Gastroesophageal sphincter (tissue), 4 donors: ENCODE results near the gene CSMD2. TPM values are rescaled to one million over a fixed set of nuclear protein-coding genes. Genes with fewer than 3 reads are reported as not detected.

Source experiments
- ATAC-seq: fragments of 150-250 bp; one replicate; pipeline ENCODE4 v1.9.1; 2016; ENCODE audit warnings: mild to moderate bottlenecking, moderate library complexity
- H3K27ac ChIP-seq, 4 donors: fragments of 200-600 bp; sonication (generic) in 3 of 4; 1 replicate in 3 of 4; 2 replicates in 1 of 4; pipeline ENCODE4 v1.5.1; 2016 to 2019
- H3K27me3 ChIP-seq: fragments of 200-600 bp; sonication (generic); one replicate; pipeline ENCODE4 v1.5.1; 2019
- H3K36me3 ChIP-seq, 2 donors: fragments of 200-600 bp; sonication (generic); one replicate each; pipeline ENCODE4 v1.5.1; 2019; ENCODE audit warnings: control low read depth in 1 of 2
- H3K4me1 ChIP-seq, 3 donors: fragments of 200-600 bp; sonication (generic); 1 replicate in 2 of 3; 2 replicates in 1 of 3; pipeline ENCODE4 v1.5.1; 2016 to 2019; ENCODE audit warnings: control low read depth in 2 of 3
- H3K4me3 ChIP-seq, 2 donors: fragments of 200-600 bp; sonication (generic); one replicate each; pipeline ENCODE4 v1.5.1; 2019; ENCODE audit warnings: mild to moderate bottlenecking in 1 of 2, moderate library complexity in 1 of 2
- H3K9me3 ChIP-seq, 3 donors: fragments of 200-600 bp; sonication (generic); one replicate each; pipeline ENCODE4 v1.5.1; 2017 to 2019; ENCODE audit warnings: control low read depth in 2 of 3
- EP300 ChIP-seq: sonication (generic); formaldehyde crosslinking; IDR thresholded peaks from one replicate; pipeline ENCODE4 v1.6.1; 2017; ENCODE audit warnings: antibody characterized with exemption, mild to moderate bottlenecking
- POLR2A ChIP-seq, 2 donors: fragments of 450-650 bp; IDR thresholded peaks; one replicate each; pipeline ENCODE4 v1.6.1; 2017; ENCODE audit warnings: antibody characterized with exemption in 2 of 2, mild to moderate bottlenecking in 2 of 2, moderate library complexity in 1 of 2
- POLR2AphosphoS5 ChIP-seq: sonication (generic); formaldehyde crosslinking; IDR thresholded peaks from one replicate; pipeline ENCODE4 v1.6.1; 2017; ENCODE audit warnings: antibody characterized with exemption
- WGBS, 2 donors: methylation state at CpG; one replicate each; pipeline ENCODE4 v1.1.5; 2018; ENCODE audit warnings: low coverage in 1 of 2; 5-methylcytosine and 5-hydroxymethylcytosine counted together
- total RNA-seq, 4 donors: library from RNA; depleted of rRNA; stranded (reverse); fragments of >200 nt; gene quantifications; one replicate each; pipeline ENCODE4 v1.1.0, GENCODE V29; 2016
- TF ChIP-seq, protein P1 (sequence below), 4 experiments: fragments of 200-600 bp in 2 of 4; fragments of 450-650 bp in 2 of 4; sonication (generic) in 1 of 4; IDR thresholded peaks; one replicate each; pipeline ENCODE4 v1.5.1; 2017 to 2019; ENCODE audit warnings: antibody characterized with exemption in 4 of 4, mild to moderate bottlenecking in 2 of 4, moderate library complexity in 2 of 4

Gene CSMD2
- total RNA-seq, 4 donors from 2014 or later, result 0.22 to 2.5 (median 0.37) TPM

DNA sequence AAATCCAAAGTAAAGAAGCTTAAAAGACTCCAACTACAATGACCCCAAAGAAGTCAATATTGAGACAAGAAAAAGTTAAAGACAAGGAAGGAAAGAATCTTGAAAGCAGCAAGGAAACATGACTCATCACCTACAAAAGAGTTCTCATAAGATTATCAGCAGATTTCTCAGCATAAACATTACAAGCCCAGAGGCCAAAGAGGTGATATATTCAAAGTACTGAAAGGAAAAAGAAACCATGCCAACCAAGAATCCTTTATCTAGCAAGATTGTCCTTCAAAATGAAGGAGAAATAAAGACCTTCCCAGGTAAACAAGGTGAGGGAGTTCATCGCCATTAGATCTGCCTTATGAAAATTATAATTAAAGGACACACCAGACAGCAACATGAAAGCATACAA, 49.8 kb downstream of the CSMD2 start:
- TF ChIP-seq EP300 (no peak), POLR2A (IDR thresholded peaks at IDR 0.05) (no peak), POLR2AphosphoS5 (no peak)
- TF ChIP-seq, protein P1, sequence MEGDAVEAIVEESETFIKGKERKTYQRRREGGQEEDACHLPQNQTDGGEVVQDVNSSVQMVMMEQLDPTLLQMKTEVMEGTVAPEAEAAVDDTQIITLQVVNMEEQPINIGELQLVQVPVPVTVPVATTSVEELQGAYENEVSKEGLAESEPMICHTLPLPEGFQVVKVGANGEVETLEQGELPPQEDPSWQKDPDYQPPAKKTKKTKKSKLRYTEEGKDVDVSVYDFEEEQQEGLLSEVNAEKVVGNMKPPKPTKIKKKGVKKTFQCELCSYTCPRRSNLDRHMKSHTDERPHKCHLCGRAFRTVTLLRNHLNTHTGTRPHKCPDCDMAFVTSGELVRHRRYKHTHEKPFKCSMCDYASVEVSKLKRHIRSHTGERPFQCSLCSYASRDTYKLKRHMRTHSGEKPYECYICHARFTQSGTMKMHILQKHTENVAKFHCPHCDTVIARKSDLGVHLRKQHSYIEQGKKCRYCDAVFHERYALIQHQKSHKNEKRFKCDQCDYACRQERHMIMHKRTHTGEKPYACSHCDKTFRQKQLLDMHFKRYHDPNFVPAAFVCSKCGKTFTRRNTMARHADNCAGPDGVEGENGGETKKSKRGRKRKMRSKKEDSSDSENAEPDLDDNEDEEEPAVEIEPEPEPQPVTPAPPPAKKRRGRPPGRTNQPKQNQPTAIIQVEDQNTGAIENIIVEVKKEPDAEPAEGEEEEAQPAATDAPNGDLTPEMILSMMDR (IDR thresholded peaks at IDR 0.05), result no peak
- Histone ChIP-seq H3K36me3 (no peaks in the 10 kb centered on the region), H3K27me3 (peaks cover 15% of the 10 kb centered on the region), H3K4me1 (no peaks in the 10 kb centered on the region), H3K9me3 (peaks cover 0 to 48% (median 0%) of the 10 kb centered on the region in 3 donors), H3K27ac (no peak overlapping the region), H3K4me3 (no peak overlapping the region)
- ATAC-seq, result no peak
- 92 to 100% methylated on average over 1 of the region's 1 CpG for WGBS, 2 donors

DNA sequence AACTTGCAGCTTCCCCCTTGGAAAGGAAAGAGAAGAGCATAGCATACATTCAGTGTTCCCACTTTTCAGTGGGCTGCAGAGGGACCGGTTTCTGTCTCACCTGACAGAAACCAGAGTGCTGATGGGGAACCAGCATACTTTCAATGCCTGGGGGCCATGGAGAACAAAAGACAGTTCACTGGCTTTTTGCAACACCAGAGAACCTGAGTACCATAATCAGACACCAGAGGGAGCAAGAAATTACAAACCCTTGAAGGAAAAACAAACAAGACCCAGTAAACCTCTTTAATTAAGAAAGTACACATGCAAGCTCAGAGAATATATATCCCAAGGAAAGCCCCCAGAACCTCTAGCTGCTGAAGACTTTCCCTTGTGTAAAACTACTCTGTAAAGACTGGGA, 51.1 kb downstream of the CSMD2 start:
- no peak overlapping the region for H3K4me3 ChIP-seq
- H3K36me3 ChIP-seq, result no peaks in the 10 kb centered on the region
- H3K9me3 ChIP-seq, result peaks cover 0 to 39% (median 0%) of the 10 kb centered on the region in 3 donors
- 55 to 64% methylated on average over 1 of the region's 1 CpG for WGBS, 2 donors
- H3K27me3 ChIP-seq, result peaks cover 15% of the 10 kb centered on the region
- H3K27ac ChIP-seq, result no peak overlapping the region
- no peaks in the 10 kb centered on the region for H3K4me1 ChIP-seq
- TF ChIP-seq POLR2AphosphoS5 (no peak), EP300 (no peak), POLR2A (IDR thresholded peaks at IDR 0.05) (no peak)
- TF ChIP-seq, protein P1 (IDR thresholded peaks at IDR 0.05), result no peak
- ATAC-seq, result no peak

DNA sequence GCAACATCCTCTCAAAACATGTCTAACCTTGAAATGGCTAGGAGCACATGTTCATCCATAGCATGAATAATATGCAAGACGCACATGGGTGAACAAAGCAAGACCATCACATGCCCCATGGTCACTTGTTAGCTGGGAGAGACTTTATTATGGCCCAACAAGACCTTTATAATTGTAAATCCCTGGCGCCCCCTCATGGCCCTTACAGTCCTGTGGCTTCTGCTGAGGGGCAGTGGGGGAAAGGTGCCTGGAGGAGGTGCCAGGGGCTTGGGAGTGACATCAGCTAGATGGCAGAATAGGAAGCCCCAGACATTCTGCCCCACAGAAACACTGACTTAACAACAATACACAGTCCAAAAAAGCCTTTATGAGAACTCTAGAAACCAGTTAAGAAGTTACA, 51.7 kb downstream of the CSMD2 start:
- Histone ChIP-seq H3K9me3 (peaks cover 0 to 34% (median 0%) of the 10 kb centered on the region in 3 donors), H3K4me3 (no peak overlapping the region), H3K27me3 (peaks cover 18% of the 10 kb centered on the region), H3K36me3 (no peaks in the 10 kb centered on the region), H3K4me1 (no peaks in the 10 kb centered on the region), H3K27ac (no peak overlapping the region)
- ATAC-seq, result no peak
- TF ChIP-seq EP300, result no peak
- TF ChIP-seq POLR2A (IDR thresholded peaks at IDR 0.05), result no peak
- TF ChIP-seq, protein P1 (IDR thresholded peaks at IDR 0.05), result no peak
- no peak for TF ChIP-seq POLR2AphosphoS5
- 42 to 47% methylated on average over 2 of the region's 2 CpGs for WGBS, 2 donors

DNA sequence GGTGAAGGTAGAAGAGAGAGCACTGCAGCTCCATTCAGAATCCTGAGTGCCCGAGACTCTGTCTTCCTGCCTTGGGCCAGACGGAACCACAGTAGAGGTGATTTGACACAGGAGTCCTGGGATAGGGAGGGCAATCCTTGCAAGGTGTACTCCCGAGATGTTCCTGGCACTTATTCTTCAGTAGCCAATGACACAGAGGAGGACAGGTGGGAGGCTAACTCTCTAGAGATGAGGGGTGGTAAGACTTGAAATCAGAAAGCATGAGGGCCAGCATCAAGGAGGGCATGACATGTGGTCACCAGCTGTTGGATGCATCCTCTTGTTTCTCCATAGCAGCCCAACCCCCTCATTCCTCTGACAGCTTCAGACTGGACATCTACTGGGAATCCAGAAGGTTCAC, 56.3 kb downstream of the CSMD2 start:
- no peak for ATAC-seq
- WGBS, 2 donors, result 85 to 89% methylated on average over 2 to 3 of the region's 3 CpGs
- TF ChIP-seq POLR2AphosphoS5, result no peak
- TF ChIP-seq, protein P1 (IDR thresholded peaks at IDR 0.05), result no peak
- Histone ChIP-seq H3K36me3 (no peaks in the 10 kb centered on the region), H3K27ac (no peak overlapping the region), H3K9me3 (peaks cover 0 to 2% (median 0%) of the 10 kb centered on the region in 3 donors), H3K4me1 (no peaks in the 10 kb centered on the region), H3K27me3 (peaks cover 58% of the 10 kb centered on the region), H3K4me3 (no peak overlapping the region)

DNA sequence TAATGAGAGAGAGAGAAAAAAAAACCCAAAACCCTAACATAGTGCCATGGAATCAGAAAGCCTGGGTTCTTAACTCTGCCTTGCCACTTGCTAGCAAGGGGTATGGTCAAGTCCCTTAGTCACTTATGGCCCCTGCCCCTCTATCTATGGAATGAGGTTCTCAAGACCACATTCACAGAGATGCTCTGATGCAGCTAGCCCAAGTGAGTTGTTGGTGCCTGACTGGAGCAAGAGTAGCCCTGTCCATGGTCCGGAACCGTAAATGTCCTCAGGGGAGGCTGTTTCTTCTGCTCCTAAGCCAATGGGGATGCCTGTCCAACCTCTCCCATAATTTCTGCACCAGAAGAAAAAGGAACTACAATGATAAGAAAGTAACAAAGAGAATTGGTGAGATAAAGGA, 56.8 kb downstream of the CSMD2 start:
- 80% methylated on average over 1 of the region's 2 CpGs; no CpG with 5 or more reads in 1 of the 2 donors for WGBS, 2 donors
- Histone ChIP-seq H3K9me3 (no peaks in the 10 kb centered on the region), H3K27me3 (peaks cover 63% of the 10 kb centered on the region), H3K4me1 (no peaks in the 10 kb centered on the region), H3K36me3 (no peaks in the 10 kb centered on the region), H3K4me3 (no peak overlapping the region), H3K27ac (no peak overlapping the region)
- no peak for ATAC-seq
- TF ChIP-seq POLR2A (IDR thresholded peaks at IDR 0.05) (no peak), EP300 (no peak), POLR2AphosphoS5 (no peak)
- TF ChIP-seq, protein P1 (IDR thresholded peaks at IDR 0.05), result no peak
